Measurements from ENCODE around the gene SHD. TPM values are rescaled to one million over a fixed set of nuclear protein-coding genes. Genes with fewer than 3 reads are reported as not detected.

Gene SHD
- total RNA-seq, 1 experiment from 2014 or later, result 0.11 TPM

DNA sequence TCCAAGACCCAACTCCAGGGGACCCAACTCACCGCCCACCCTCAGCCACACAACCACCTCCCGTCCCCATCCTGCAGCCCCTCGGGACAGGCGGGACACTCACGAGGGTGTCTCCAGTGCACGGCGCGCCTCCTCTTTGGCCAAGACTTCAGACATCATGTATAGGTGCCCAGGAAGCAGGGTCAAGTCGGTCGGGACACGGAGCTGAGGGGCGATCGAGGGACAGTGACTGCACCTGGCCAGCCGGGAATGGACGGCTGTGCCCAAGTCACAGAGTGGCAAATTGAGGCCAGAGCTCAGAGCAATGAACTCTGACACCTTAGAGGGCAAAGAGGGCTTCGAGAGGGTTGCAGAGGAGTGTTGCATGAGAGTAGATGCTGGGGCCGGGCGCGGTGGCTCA is 50.8 kb downstream of the SHD start:
- no peak overlapping the region for H3K9ac ChIP-seq (ENCODE audit: low read length)

DNA sequence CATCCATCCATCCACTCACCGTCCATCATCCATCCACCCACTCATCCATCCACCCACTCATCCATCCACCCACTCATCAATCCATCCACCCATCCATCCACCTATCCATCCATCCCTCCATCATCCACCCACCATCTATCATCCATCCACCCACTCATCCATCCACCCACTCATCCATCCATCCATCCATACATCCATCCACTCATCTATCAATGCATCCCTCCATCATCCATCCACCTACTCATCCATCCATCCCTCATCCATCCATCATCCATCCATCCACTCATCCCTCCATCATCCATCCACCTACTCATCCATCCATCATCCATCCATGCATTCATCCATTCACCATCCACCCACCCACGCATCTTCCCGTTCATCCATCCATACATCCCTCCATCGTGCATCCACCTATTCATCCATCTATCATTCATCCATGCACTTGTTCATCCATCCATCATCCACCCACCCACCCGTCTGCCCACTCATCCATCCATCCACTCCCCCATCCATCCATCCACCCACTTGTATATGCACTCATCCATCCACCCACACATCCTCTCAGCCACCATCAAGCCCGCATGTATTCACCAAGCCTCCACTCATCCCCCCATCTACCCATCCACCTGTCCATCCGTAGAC is 56.0 kb downstream of the SHD start:
- intact Hi-C loops (cut with micrococcal nuclease), result no loop called here

More for the DNA sequence above, 50.8 kb downstream of the SHD start:
- Histone ChIP-seq H3K9me3 (ENCODE audit: low read length) (no peaks in the 10 kb centered on the region), H3K4me2 (ENCODE audit: low read length) (no peak overlapping the region), H3K79me2 (ENCODE audit: low read length) (no peaks in the 10 kb centered on the region), H3K36me3 (ENCODE audit: low read depth, low read length) (no peaks in the 10 kb centered on the region), H3F3A (ENCODE audit: low read length, unreplicated experiment) (no peaks in the 10 kb centered on the region), H3K4me3 (ENCODE audit: low read length) (no peak overlapping the region), H3K27ac (ENCODE audit: low read length) (no peak overlapping the region), H3K27me3 (ENCODE audit: low read length) (no peaks in the 10 kb centered on the region), H3K4me1 (ENCODE audit: insufficient read depth, low read length) (no peaks in the 10 kb centered on the region), H4K20me1 (ENCODE audit: low read length) (no peaks in the 10 kb centered on the region), H3K9me2 (replicated peaks; ENCODE audit: low read length) (no peaks in the 10 kb centered on the region), H2AFZ (ENCODE audit: low read length) (no peak overlapping the region)
- ChIA-PET POLR2A (ENCODE audit: unreplicated experiment) (no interaction called here), CTCF (no interaction called here)
- ATAC-seq, result no peak
- intact Hi-C loops (cut with micrococcal nuclease), result no loop called here
- no peak for DNase-seq
- TF ChIP-seq EZH2phosphoT487 (IDR thresholded peaks at IDR 0.05; ENCODE audit: borderline replicate concordance, low read length) (no peak), EZH2 (IDR thresholded peaks at IDR 0.05; ENCODE audit: low read length, unreplicated experiment) (no peak)
- TF ChIP-seq, protein P1, sequence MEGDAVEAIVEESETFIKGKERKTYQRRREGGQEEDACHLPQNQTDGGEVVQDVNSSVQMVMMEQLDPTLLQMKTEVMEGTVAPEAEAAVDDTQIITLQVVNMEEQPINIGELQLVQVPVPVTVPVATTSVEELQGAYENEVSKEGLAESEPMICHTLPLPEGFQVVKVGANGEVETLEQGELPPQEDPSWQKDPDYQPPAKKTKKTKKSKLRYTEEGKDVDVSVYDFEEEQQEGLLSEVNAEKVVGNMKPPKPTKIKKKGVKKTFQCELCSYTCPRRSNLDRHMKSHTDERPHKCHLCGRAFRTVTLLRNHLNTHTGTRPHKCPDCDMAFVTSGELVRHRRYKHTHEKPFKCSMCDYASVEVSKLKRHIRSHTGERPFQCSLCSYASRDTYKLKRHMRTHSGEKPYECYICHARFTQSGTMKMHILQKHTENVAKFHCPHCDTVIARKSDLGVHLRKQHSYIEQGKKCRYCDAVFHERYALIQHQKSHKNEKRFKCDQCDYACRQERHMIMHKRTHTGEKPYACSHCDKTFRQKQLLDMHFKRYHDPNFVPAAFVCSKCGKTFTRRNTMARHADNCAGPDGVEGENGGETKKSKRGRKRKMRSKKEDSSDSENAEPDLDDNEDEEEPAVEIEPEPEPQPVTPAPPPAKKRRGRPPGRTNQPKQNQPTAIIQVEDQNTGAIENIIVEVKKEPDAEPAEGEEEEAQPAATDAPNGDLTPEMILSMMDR (conservative IDR thresholded peaks at IDR 0.05; ENCODE audit: low read depth, low read length), result no peak
- no TSS peak for BruUV-seq (replicated peaks)

More for the DNA sequence above, 56.0 kb downstream of the SHD start:
- ChIA-PET POLR2A (ENCODE audit: unreplicated experiment) (no interaction called here), CTCF (no interaction called here)
- H3K9ac ChIP-seq (ENCODE audit: low read length), result no peak overlapping the region
- BruUV-seq (replicated peaks), result no TSS peak
- H3K27ac ChIP-seq (ENCODE audit: low read length), result no peak overlapping the region
- H2AFZ ChIP-seq (ENCODE audit: low read length), result no peak overlapping the region
- H4K20me1 ChIP-seq (ENCODE audit: low read length), result no peaks in the 10 kb centered on the region
- H3F3A ChIP-seq (ENCODE audit: low read length, unreplicated experiment), result no peaks in the 10 kb centered on the region
- H3K9me3 ChIP-seq (ENCODE audit: low read length), result no peaks in the 10 kb centered on the region
- peaks cover 7% of the 10 kb centered on the region; the same call in 1 of the 2 replicates for H3K79me2 ChIP-seq (ENCODE audit: low read length)
- TF ChIP-seq, protein P1 (conservative IDR thresholded peaks at IDR 0.05; ENCODE audit: low read depth, low read length), result no peak
- TF ChIP-seq EZH2phosphoT487 (IDR thresholded peaks at IDR 0.05; ENCODE audit: borderline replicate concordance, low read length), result no peak
- TF ChIP-seq EZH2 (IDR thresholded peaks at IDR 0.05; ENCODE audit: low read length, unreplicated experiment), result no peak
- H3K4me2 ChIP-seq (ENCODE audit: low read length), result no peak overlapping the region
- no peaks in the 10 kb centered on the region for H3K4me1 ChIP-seq (ENCODE audit: insufficient read depth, low read length)
- ATAC-seq (no peak), DNase-seq (no peak)
- no peak overlapping the region for H3K4me3 ChIP-seq (ENCODE audit: low read length)
- H3K9me2 ChIP-seq (replicated peaks; ENCODE audit: low read length), result no peaks in the 10 kb centered on the region
- H3K36me3 ChIP-seq (ENCODE audit: low read depth, low read length), result no peaks in the 10 kb centered on the region
- H3K27me3 ChIP-seq (ENCODE audit: low read length), result no peaks in the 10 kb centered on the region
